Mucosa of stomach (tissue), 1 donor: ENCODE data around the gene SH2D4B.

Source experiments
- H3K27me3 ChIP-seq: one replicate; pipeline ENCODE4 v1.7.0; 2013; ENCODE audit warnings: mild to moderate bottlenecking, low read length; ENCODE audit not compliant: control insufficient read depth, insufficient read depth
- H3K36me3 ChIP-seq: one replicate; pipeline ENCODE4 v1.7.0; 2013; ENCODE audit warnings: low read length; ENCODE audit not compliant: control insufficient read depth, insufficient read depth
- H3K4me1 ChIP-seq: one replicate; pipeline ENCODE4 v1.7.0; 2013; ENCODE audit warnings: mild to moderate bottlenecking, low read length; ENCODE audit not compliant: control insufficient read depth, insufficient read depth
- H3K4me3 ChIP-seq: one replicate; pipeline ENCODE4 v1.7.0; 2013; ENCODE audit warnings: low read length
- H3K9ac ChIP-seq: one replicate; pipeline ENCODE4 v1.7.0; 2013; ENCODE audit warnings: mild to moderate bottlenecking, low read length, moderate library complexity
- H3K9me3 ChIP-seq: one replicate; pipeline ENCODE4 v1.7.0; 2013; ENCODE audit warnings: mild to moderate bottlenecking, low read length, moderate library complexity; ENCODE audit not compliant: control insufficient read depth
- donor health status: Pancreatic carcinoma.

SH2D4B gene

DNA sequence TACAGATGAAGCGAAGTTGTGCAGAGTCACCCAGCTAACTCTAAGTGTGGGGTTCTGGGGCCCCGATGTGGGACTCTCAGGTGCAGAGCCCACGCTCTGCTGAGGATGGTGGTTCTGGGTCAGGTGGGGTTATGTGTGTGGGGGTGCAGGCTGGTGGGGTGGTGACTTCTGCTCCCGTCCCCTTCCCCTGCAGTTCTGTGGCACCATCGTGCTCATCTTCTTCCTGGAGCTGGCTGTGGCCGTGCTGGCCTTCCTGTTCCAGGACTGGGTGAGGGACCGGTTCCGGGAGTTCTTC, 28.6 kb upstream of the SH2D4B start:
- Histone ChIP-seq H3K4me3 (no peak overlapping the region), H3K9me3 (no peaks in the 10 kb centered on the region), H3K9ac (no peak overlapping the region), H3K27me3 (no peaks in the 10 kb centered on the region), H3K4me1 (peaks cover 18% of the 10 kb centered on the region), H3K36me3 (peaks cover 31% of the 10 kb centered on the region)

DNA sequence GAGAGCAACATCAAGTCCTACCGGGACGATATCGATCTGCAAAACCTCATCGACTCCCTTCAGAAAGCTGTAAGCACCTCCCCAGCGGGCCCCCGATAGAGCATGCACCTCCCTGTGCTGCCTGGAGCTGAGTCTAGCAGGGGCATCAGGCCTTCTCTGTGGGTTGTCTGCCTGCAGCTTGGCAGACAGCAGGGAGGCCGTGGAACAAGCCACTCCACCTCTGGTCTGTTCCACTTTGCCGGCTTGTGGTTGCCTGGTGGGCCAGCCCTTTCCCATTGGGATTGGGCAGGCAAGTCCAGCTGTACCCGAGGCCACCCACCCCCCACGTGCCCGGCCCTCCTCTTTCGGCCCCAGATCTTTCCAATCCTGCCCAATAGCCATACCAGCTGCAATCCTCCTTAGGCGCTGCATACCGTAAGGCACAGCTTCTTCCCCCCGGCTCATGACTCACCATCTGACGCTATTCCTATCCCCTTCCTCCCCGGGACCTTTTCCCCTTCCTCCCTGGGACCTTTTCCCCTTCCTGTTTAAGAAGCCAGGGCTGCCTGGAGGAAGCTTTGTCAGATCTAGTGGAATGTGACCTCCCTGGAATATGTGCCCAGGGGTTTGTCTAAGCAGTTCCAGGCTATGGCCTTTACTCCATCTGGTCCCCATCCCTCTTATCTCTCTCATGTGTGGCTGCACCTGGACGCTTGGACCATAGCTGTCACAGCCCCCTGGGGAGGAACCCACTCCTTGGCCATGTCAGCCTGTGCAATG, 28.1 kb upstream of the SH2D4B start:
- Histone ChIP-seq H3K4me3 (no peak overlapping the region), H3K27me3 (no peaks in the 10 kb centered on the region), H3K4me1 (peaks cover 13% of the 10 kb centered on the region), H3K9ac (no peak overlapping the region), H3K9me3 (no peaks in the 10 kb centered on the region), H3K36me3 (peaks cover 31% of the 10 kb centered on the region)

DNA sequence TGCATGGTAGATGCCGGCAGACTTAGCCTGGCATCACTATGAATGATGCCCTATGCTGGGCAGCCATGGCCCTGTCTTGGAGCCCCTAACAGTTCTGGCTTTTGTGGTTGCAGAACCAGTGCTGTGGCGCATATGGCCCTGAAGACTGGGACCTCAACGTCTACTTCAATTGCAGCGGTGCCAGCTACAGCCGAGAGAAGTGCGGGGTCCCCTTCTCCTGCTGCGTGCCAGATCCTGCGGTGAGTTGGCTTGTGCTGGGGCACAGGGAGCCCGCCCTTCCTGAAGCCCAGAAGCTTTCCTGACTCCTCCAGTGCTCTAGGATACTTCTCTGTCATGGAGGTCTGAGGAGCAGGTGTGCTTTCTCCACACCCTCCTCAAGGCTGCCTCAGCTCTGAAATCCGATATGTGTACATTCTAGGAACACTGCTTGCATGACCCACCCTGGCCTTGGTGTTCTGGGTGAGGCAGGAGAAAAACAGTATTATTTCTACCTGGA, 25.6 kb upstream of the SH2D4B start:
- Histone ChIP-seq H3K4me1 (no peaks in the 10 kb centered on the region), H3K9ac (no peak overlapping the region), H3K27me3 (no peaks in the 10 kb centered on the region), H3K4me3 (no peak overlapping the region), H3K9me3 (no peaks in the 10 kb centered on the region), H3K36me3 (peaks cover 30% of the 10 kb centered on the region)

DNA sequence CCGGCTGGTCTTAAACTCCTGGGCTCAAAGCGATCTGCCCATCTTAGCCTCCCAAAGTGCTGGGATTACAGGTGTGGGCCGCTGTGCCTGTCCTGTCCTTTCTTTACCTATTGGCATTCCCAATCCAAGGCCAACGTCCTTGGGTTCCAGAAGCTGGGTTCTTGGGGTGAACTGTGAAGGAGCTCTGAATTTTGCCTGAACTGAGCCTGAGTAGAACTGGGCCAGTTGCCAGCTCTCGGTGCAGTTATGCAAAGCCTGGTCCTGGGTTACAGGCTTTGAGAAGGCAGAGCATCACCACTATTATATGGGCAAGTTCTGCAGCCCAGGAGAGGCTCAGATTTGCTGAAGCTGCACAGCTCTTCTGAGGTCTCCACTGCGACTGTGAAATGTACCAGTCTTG, 24.6 kb upstream of the SH2D4B start:
- Histone ChIP-seq H3K9ac (no peak overlapping the region), H3K27me3 (no peaks in the 10 kb centered on the region), H3K4me3 (no peak overlapping the region), H3K9me3 (no peaks in the 10 kb centered on the region), H3K36me3 (peaks cover 26% of the 10 kb centered on the region), H3K4me1 (no peaks in the 10 kb centered on the region)

DNA sequence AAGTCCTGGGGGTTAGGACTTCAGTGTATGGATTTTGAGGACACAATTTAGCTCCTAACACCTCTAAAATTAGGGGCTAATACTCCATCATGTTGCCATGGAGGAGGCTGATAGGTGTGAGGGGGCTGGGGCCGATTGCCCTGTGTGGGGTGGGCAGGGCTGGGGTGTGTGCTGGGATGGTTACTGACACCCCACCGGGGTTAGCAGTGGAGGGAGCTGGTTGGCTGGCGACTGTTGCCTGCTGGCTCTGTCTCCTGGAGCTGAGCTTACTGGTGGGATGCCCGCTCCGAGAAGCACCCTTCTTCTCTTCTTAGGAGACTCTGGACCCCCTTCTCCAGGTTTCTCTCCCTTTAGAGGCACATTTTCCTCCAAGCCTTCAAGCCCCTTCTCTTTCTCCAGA, 22.2 kb upstream of the SH2D4B start:
- H3K36me3 ChIP-seq: peaks cover 17% of the 10 kb centered on the region

DNA sequence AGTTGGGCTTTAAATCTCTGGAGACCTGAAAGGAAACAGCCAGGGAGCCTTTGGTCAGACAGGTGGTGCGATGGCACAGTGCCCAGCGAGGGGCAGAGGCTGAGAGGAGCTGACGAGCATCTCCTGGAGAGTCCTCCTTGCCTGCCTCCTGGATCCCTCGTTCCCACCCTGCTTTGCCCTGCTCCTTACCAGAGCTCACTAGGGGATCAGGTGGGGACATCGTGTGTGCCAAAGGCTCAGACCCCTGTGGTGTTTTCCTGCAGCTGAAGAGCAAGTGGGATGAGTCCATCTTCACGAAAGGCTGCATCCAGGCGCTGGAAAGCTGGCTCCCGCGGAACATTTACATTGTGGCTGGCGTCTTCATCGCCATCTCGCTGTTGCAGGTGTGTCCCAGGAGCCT, 21.8 kb upstream of the SH2D4B start:
- H3K9ac ChIP-seq: no peak overlapping the region
- no peak overlapping the region for H3K4me3 ChIP-seq
- H3K9me3 ChIP-seq: no peaks in the 10 kb centered on the region
- H3K36me3 ChIP-seq: peaks cover 17% of the 10 kb centered on the region
- no peaks in the 10 kb centered on the region for H3K27me3 ChIP-seq
- H3K4me1 ChIP-seq: no peaks in the 10 kb centered on the region

More for the DNA sequence above, 22.2 kb upstream of the SH2D4B start:
- no peak overlapping the region for H3K4me3 ChIP-seq
- no peaks in the 10 kb centered on the region for H3K27me3 ChIP-seq
- H3K4me1 ChIP-seq: no peaks in the 10 kb centered on the region
- no peak overlapping the region for H3K9ac ChIP-seq
- no peaks in the 10 kb centered on the region for H3K9me3 ChIP-seq

DNA sequence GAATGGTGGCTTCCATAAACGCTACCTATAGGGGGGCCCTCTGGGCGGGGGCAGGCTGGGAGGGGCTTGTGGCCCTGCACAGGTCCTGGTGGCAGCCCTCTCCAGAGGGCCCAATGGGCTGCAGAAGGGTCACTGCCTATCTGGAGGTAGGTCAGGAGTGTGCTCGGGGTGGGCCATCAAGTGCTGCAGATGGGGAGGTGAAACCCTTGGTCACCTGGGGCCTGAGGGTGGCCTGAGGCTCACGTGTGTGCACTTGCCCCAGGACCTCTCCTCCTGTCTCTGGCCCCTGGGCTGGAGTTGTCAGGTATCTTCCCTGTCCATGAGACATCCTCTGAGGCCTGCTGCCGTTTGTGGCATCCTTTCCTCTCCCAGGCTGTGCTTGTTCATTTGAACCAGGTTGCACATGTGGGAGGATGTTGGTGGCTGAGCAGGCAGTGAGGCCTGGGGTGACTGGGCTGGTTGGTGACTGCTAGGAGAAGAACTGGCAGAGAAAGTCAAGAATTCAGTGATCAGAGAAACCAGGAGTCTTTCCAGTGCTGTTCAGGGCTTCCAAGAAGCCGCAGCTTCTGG, 21.1 kb upstream of the SH2D4B start:
- Histone ChIP-seq H3K27me3 (no peaks in the 10 kb centered on the region), H3K9ac (no peak overlapping the region), H3K4me3 (no peak overlapping the region), H3K4me1 (no peaks in the 10 kb centered on the region), H3K36me3 (peaks cover 17% of the 10 kb centered on the region), H3K9me3 (no peaks in the 10 kb centered on the region)

DNA sequence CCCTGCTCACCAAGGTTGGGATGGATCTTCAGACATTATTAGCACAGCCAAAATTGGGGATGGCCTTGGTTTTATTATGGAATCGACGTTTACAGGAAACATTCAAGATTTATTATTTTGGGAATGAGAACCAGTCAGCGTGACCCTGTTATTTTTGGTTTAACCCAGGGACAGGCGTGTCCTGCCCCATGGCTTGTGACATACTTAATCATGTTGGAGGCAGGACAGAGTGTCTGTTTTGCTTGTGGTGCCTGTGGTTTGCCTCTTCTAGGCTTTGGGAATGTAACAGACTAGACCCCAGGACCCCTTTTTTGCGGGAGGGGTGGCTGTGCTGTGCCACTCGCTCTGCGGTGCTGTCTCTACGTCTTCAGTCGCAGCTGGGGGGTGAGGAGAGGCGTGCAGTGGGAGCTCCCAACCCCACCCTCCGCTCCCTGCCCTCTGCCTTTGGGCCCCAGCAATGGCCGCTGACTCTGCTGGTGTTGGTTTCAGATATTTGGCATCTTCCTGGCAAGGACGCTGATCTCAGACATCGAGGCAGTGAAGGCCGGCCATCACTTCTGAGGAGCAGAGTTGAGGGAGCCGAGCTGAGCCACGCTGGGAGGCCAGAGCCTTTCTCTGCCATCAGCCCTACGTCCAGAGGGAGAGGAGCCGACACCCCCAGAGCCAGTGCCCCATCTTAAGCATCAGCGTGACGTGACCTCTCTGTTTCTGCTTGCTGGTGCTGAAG, 20.1 kb upstream of the SH2D4B start:
- no peak overlapping the region for H3K4me3 ChIP-seq
- H3K36me3 ChIP-seq: peaks cover 11% of the 10 kb centered on the region
- no peaks in the 10 kb centered on the region for H3K9me3 ChIP-seq
- H3K27me3 ChIP-seq: no peaks in the 10 kb centered on the region
- no peak overlapping the region for H3K9ac ChIP-seq
- H3K4me1 ChIP-seq: no peaks in the 10 kb centered on the region

DNA sequence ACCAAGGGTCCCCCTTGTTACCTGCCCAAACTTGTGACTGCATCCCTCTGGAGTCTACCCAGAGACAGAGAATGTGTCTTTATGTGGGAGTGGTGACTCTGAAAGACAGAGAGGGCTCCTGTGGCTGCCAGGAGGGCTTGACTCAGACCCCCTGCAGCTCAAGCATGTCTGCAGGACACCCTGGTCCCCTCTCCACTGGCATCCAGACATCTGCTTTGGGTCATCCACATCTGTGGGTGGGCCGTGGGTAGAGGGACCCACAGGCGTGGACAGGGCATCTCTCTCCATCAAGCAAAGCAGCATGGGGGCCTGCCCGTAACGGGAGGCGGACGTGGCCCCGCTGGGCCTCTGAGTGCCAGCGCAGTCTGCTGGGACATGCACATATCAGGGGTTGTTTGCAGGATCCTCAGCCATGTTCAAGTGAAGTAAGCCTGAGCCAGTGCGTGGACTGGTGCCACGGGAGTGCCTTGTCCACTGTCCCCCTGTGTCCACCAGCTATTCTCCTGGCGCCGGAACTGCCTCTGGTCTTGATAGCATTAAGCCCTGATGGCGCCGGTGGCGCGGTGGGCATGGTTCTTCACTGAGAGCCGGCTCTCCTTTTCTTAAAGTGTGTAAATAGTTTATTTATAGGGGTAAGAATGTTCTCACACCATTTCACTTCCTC, 19.4 kb upstream of the SH2D4B start:
- Histone ChIP-seq H3K9me3 (no peaks in the 10 kb centered on the region), H3K27me3 (no peaks in the 10 kb centered on the region), H3K9ac (no peak overlapping the region), H3K4me1 (no peaks in the 10 kb centered on the region), H3K4me3 (no peak overlapping the region), H3K36me3 (peaks cover 11% of the 10 kb centered on the region)

DNA sequence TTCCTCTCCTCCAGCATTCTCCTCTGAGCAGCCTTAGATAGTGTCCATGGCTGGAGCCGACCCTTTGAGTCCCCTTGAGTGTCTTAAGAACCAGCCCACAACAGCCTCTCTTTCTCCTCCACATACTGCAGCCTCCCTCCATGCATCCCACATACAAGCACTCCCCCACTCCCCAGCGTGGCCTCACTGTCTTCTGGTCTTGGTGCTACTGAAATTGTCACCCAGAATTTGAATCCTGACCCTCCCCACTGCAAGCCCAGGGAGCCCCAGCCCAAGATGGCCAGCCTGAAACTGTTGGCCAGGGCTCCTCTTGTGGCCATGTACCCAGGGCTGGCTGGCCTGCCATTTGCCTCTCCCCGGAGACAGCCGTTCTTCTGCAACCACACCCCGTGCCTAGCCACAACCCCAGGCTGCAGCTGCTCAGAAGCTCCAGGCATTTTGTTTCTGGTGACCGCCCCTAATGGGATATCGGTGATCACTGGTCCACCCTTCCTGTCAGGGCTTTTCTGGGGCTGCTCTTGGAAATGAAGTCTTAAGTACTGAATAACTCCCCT, 18.8 kb upstream of the SH2D4B start:
- Histone ChIP-seq H3K4me1 (no peaks in the 10 kb centered on the region), H3K27me3 (no peaks in the 10 kb centered on the region), H3K9me3 (no peaks in the 10 kb centered on the region), H3K36me3 (peaks cover 6% of the 10 kb centered on the region), H3K9ac (no peak overlapping the region), H3K4me3 (no peak overlapping the region)

DNA sequence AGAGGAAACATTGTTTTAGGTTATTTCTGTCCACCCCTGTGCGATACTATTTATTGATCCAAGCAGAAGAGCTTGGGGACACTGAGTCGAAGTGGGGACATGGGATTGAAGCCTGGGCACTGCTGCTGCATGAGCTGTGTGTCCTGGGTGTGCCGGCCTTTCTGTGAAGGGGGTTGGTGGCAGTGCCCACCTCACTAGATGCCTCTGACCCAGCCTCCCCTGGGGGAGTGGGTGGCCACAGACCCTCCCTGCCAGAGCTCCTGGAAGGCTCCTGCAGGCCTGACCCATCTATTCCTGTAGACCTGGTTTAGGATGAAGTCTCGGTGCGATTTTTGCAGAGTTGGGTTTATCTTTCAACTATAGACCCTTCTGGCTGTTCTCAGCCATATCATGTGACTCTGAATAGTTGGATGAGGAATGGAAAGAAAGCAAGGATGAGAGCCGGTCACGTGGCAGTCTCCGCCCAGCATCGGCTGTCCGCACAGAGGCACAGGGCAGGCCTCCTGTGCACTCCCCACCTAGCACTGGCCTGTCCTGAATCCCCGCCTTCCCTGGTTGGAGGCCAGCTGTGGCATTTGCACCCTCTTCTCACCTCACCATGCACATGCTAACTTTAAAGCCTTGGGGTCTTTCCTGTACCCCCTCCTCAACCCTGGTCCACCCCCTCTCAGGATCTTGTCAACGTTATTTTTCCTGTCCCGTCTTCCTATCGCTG, 17.6 kb upstream of the SH2D4B start:
- H3K36me3 ChIP-seq: peaks cover 6% of the 10 kb centered on the region
- H3K9me3 ChIP-seq: no peaks in the 10 kb centered on the region
- no peak overlapping the region for H3K9ac ChIP-seq
- H3K4me1 ChIP-seq: no peaks in the 10 kb centered on the region
- no peaks in the 10 kb centered on the region for H3K27me3 ChIP-seq
- no peak overlapping the region for H3K4me3 ChIP-seq
